ENCODE results near the gene GALE. TPM values are rescaled to one million over a fixed set of nuclear protein-coding genes. Genes with fewer than 3 reads are reported as not detected.

Gene GALE
- polyA plus RNA-seq, 1 donor (not counting 4 experiments of a cell fraction or from before 2014, with no cell fraction given) = 52.8 TPM

GRCh38 chr1:23748016-23748415 is 52.5 kb downstream of the GALE start:
- dilution Hi-C loops (cut with MboI; ENCODE audit: extremely low pct_ligation_motif_present, low sequenced_read_pairs) = no loop called here
- H3K9ac ChIP-seq (ENCODE audit: control insufficient read depth, extremely low read depth, insufficient read depth, low read length) = no peak overlapping the region
- H3K4me1 ChIP-seq (ENCODE audit: control insufficient read depth, extremely low read depth, insufficient read depth, low read length) = peaks cover 22% of the 10 kb centered on the region
- H3K79me2 ChIP-seq (ENCODE audit: control insufficient read depth, insufficient read depth, low read length) = peaks cover 77% of the 10 kb centered on the region
- DNase-seq (ENCODE audit: low read depth, low spot score) (no peak), FAIRE-seq (no peak)
- no peak overlapping the region for H3K4me3 ChIP-seq (ENCODE audit: control insufficient read depth in 2 of 3, extremely low read depth in 1 of 3, insufficient read depth in 2 of 3, low read depth in 1 of 3, low read length in 3 of 3)
- peaks cover 2% of the 10 kb centered on the region for H3K9me1 ChIP-seq (ENCODE audit: control insufficient read depth, extremely low read depth, insufficient read depth, low read length)
- no peak overlapping the region for H3K27ac ChIP-seq (ENCODE audit: control insufficient read depth, insufficient read depth, low read length)
- peaks cover 23 to 33% of the 10 kb centered on the region in 2 experiments for H3K36me3 ChIP-seq (ENCODE audit: control insufficient read depth in 2 of 2, extremely low read depth in 1 of 2, insufficient read depth in 2 of 2, low read length in 2 of 2)
- H3K9me3 ChIP-seq (ENCODE audit: control insufficient read depth, low read depth, low read length) = no peaks in the 10 kb centered on the region
- H3K4me2 ChIP-seq (ENCODE audit: control insufficient read depth, extremely low read depth, insufficient read depth, low read depth, low read length) = no peak overlapping the region
- peaks cover 6% of the 10 kb centered on the region for H4K20me1 ChIP-seq (ENCODE audit: control insufficient read depth, extremely low read depth, insufficient read depth, low read length)
- H3K27me3 ChIP-seq (ENCODE audit: control insufficient read depth, extremely low read depth, insufficient read depth, low read length) = no peaks in the 10 kb centered on the region
- no peak for TF ChIP-seq EZH2 (IDR thresholded peaks at IDR 0.05; ENCODE audit: low read length)
- TF ChIP-seq, protein P1, sequence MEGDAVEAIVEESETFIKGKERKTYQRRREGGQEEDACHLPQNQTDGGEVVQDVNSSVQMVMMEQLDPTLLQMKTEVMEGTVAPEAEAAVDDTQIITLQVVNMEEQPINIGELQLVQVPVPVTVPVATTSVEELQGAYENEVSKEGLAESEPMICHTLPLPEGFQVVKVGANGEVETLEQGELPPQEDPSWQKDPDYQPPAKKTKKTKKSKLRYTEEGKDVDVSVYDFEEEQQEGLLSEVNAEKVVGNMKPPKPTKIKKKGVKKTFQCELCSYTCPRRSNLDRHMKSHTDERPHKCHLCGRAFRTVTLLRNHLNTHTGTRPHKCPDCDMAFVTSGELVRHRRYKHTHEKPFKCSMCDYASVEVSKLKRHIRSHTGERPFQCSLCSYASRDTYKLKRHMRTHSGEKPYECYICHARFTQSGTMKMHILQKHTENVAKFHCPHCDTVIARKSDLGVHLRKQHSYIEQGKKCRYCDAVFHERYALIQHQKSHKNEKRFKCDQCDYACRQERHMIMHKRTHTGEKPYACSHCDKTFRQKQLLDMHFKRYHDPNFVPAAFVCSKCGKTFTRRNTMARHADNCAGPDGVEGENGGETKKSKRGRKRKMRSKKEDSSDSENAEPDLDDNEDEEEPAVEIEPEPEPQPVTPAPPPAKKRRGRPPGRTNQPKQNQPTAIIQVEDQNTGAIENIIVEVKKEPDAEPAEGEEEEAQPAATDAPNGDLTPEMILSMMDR (optimal IDR thresholded peaks at IDR 0.05 in 1 of 3, IDR thresholded peaks at IDR 0.05 in 1 of 3, conservative IDR thresholded peaks at IDR 0.05 in 1 of 3; ENCODE audit: extremely low read depth in 1 of 3, insufficient read depth in 2 of 3, low read length in 3 of 3) = no peak
- no peak overlapping the region for H2AFZ ChIP-seq (ENCODE audit: control insufficient read depth, low read length)

Other genes starting within 250 kb of the GALE start
- gene ID3, start 241.3 kb downstream of the GALE start, polyA plus RNA-seq = 12.7 to 62.4 TPM (median 38.0 TPM) in 3 replicates
- gene RPL11, start 108.9 kb downstream of the GALE start, polyA plus RNA-seq = 1,640 to 2,447 TPM (median 1,913 TPM) in 3 replicates
- 18.0 to 43.9 TPM (median 31.8 TPM) in 3 replicates for gene ELOA, start 57.3 kb downstream of the GALE start, polyA plus RNA-seq
- gene PITHD1, start 22.3 kb downstream of the GALE start, polyA plus RNA-seq = 48.9 to 60.8 TPM (median 59.4 TPM) in 3 replicates
- gene LYPLA2, start 9.6 kb downstream of the GALE start, polyA plus RNA-seq = 51.7 to 81.7 TPM (median 73.9 TPM) in 3 replicates
- 24.1 to 35.0 TPM (median 29.6 TPM) in 3 replicates for gene HMGCL, start 24.7 kb upstream of the GALE start, polyA plus RNA-seq
- gene FUCA1, start 67.5 kb upstream of the GALE start, polyA plus RNA-seq = 9.0 to 11.9 TPM (median 10.3 TPM) in 3 replicates
- not detected in 3 replicates for gene CNR2, start 112.6 kb upstream of the GALE start, polyA plus RNA-seq
- 62.7 to 87.1 TPM (median 74.3 TPM) in 3 replicates for gene PNRC2, start 159.1 kb upstream of the GALE start, polyA plus RNA-seq
- 68.4 to 116 TPM (median 75.2 TPM) in 3 replicates for gene SRSF10, start 179.6 kb upstream of the GALE start, polyA plus RNA-seq

Data from keratinocyte (primary cell).